ENCODE results near the gene RGS1. TPM values are rescaled to one million over a fixed set of nuclear protein-coding genes. Genes with fewer than 3 reads are reported as not detected.

Gene RGS1
- total and polyA plus RNA-seq, 2 of the 8 experiments (the other 6 are each of a cell fraction or from before 2014, with no cell fraction given), result not detected

DNA sequence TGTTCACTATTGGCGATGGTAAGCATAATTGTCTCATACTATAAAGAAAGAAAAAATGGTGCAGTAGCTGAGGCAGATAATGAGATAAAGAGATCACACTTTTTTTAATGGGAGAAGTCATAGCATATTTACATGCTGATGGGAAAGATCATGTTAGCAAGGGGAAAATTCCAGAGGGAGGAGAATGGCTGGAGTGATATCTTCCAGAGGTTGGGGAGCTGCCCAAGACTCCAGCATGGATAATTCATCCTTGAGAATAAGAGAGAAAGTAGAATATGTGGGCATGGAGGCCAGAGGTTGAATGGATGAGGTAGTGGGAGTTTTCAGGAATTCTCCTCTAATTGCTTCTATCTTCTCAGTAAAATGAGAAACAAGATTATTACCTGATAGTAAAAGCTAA is 45.8 kb upstream of the RGS1 start:
- POLR2A ChIA-PET (ENCODE audit: partially characterized antibody), result no interaction called here
- Histone ChIP-seq H3K9ac (replicated peaks in 1 of 4; ENCODE audit: extremely low read depth in 1 of 4, low read depth in 3 of 4, low read length in 3 of 4) (no peak overlapping the region), H3K4me1 (replicated peaks in 1 of 4; ENCODE audit: control insufficient read depth in 3 of 4, insufficient read depth in 4 of 4, low read length in 3 of 4) (no peaks in the 10 kb centered on the region), H3K79me1 (ENCODE audit: low read depth, low read length) (no peaks in the 10 kb centered on the region), H3K79me2 (ENCODE audit: control insufficient read depth in 1 of 2, insufficient read depth in 2 of 2, low read length in 2 of 2) (no peaks in the 10 kb centered on the region), H4K20me1 (replicated peaks in 1 of 2; ENCODE audit: control insufficient read depth in 1 of 2, insufficient read depth in 2 of 2, low read length in 2 of 2) (no peaks in the 10 kb centered on the region), H3K4ac (replicated peaks; ENCODE audit: insufficient read length, low read depth, low read length) (no peak overlapping the region), H3K27ac (ENCODE audit: low read depth, low read length) (no peak overlapping the region), H2BK20ac (ENCODE audit: low read length) (no peak overlapping the region), H3K4me3 (ENCODE audit: extremely low read depth in 1 of 4, insufficient read depth in 2 of 4, low read depth in 3 of 4, low read length in 4 of 4) (no peak overlapping the region), H3K36me3 (ENCODE audit: control insufficient read depth in 2 of 4, insufficient read depth in 4 of 4, low read length in 3 of 4) (no peaks in the 10 kb centered on the region), H2BK15ac (ENCODE audit: low read length) (no peak overlapping the region), H3K18ac (ENCODE audit: extremely low read depth, low read length) (no peak overlapping the region), H2AK5ac (ENCODE audit: low read depth, low read length) (no peak overlapping the region), H3K56ac (replicated peaks; ENCODE audit: insufficient read length, low read depth, low read length) (no peak overlapping the region), H4K91ac (replicated peaks; ENCODE audit: insufficient read length, low read length) (no peak overlapping the region), H3K9me3 (ENCODE audit: insufficient read depth in 2 of 2, low read depth in 1 of 2, low read length in 1 of 2) (no peaks in the 10 kb centered on the region), H2AFZ (ENCODE audit: low read length) (no peak overlapping the region), H4K5ac (ENCODE audit: insufficient read length, low read depth, low read length) (no peak overlapping the region), H2BK120ac (replicated peaks; ENCODE audit: low read depth, low read length) (no peak overlapping the region), H3K27me3 (replicated peaks in 1 of 4; ENCODE audit: control insufficient read depth in 3 of 4, extremely low read depth in 1 of 4, insufficient read depth in 3 of 4, low read length in 3 of 4) (no peaks in the 10 kb centered on the region), H3K23me2 (ENCODE audit: low read depth, low read length) (no peaks in the 10 kb centered on the region), H3K23ac (ENCODE audit: insufficient read length) (no peak overlapping the region), H2BK5ac (ENCODE audit: low read depth, low read length) (no peak overlapping the region), H3K14ac (ENCODE audit: insufficient read length) (no peak overlapping the region), H2BK12ac (ENCODE audit: low read depth, low read length) (no peak overlapping the region), H4K8ac (ENCODE audit: extremely low read depth, insufficient read depth, low read length) (no peak overlapping the region), H3K4me2 (ENCODE audit: insufficient read depth in 1 of 2, low read depth in 2 of 2, low read length in 2 of 2) (no peak overlapping the region)
- CTCF ChIA-PET (ENCODE audit: partially characterized antibody), result interaction anchor here (0.6 to 1.1 kb wide), 2 partner anchors 65 to 148 kb away, joined by 3 read pairs; no protein-coding TSS in a partner anchor
- FAIRE-seq (no peak), DNase-seq (ENCODE audit: low read depth in 1 of 2, low spot score in 2 of 2) (no peak)
- no peak for TF ChIP-seq CBX8 (IDR thresholded peaks at IDR 0.05; ENCODE audit: borderline replicate concordance, low read depth, low read length)
- TF ChIP-seq, protein P1, sequence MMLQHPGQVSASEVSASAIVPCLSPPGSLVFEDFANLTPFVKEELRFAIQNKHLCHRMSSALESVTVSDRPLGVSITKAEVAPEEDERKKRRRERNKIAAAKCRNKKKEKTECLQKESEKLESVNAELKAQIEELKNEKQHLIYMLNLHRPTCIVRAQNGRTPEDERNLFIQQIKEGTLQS (IDR thresholded peaks at IDR 0.05; ENCODE audit: insufficient read depth, low read depth, low read length), result no peak
- WGBS, 2 experiments (ENCODE audit: extremely low coverage in 1 of 2, insufficient coverage in 1 of 2, insufficient read length in 1 of 2, insufficient replicate concordance in 2 of 2, low coverage in 1 of 2, low lambda C conversion rate in 2 of 2, missing lambda C conversion rate in 1 of 2), result 81% methylated on average over 1 of the region's 1 CpG; no CpG with 5 or more reads in 1 of the 2 experiments
